ENCODE data around the gene GAREM1. TPM values are rescaled to one million over a fixed set of nuclear protein-coding genes. Genes with fewer than 3 reads are reported as not detected.

GAREM1 gene
- polyA plus RNA-seq, 1 of the 3 experiments (the other 2 are of a cell fraction) = 2.8 TPM

GRCh38 chr18:32360682-32361345 is 109.9 kb downstream of the GAREM1 start:
- no peaks in the 10 kb centered on the region for H3K79me2 ChIP-seq (ENCODE audit: insufficient read depth)
- no peaks in the 10 kb centered on the region for H3K4me1 ChIP-seq (ENCODE audit: control insufficient read depth in 1 of 2, insufficient read depth in 2 of 2, low read depth in 1 of 2, low read length in 1 of 2)
- no peak overlapping the region for H3K4me3 ChIP-seq (ENCODE audit: low read depth in 2 of 2, low read length in 1 of 2)
- H3K27me3 ChIP-seq (ENCODE audit: insufficient read depth) = no peaks in the 10 kb centered on the region
- TF ChIP-seq POLR2AphosphoS5 (IDR thresholded peaks at IDR 0.05; ENCODE audit: low read depth, low read length) = no peak
- CTCF ChIA-PET = interaction anchor here (1.8 kb wide), 1 partner anchor 110 kb away, joined by 5 read pairs; the partner anchor contains the start of gene GAREM1
- WGBS (ENCODE audit: low lambda C conversion rate) = 88% methylated on average over 4 of the region's 4 CpGs
- no peak overlapping the region for H3K4me2 ChIP-seq
- POLR2A ChIA-PET = no interaction called here
- H3K36me3 ChIP-seq (replicated peaks in 1 of 2; ENCODE audit: control insufficient read depth in 1 of 2, insufficient read depth in 2 of 2, low read length in 1 of 2) = no peaks in the 10 kb centered on the region
- DNase-seq = no peak
- no peaks in the 10 kb centered on the region for H3K9me2 ChIP-seq
- H3K9ac ChIP-seq = no peak overlapping the region
- H2AFZ ChIP-seq (ENCODE audit: low read depth) = no peak overlapping the region
- H3K9me3 ChIP-seq = no peaks in the 10 kb centered on the region; the same call in 1 of the 2 replicates
- H4K20me1 ChIP-seq (ENCODE audit: insufficient read depth) = no peaks in the 10 kb centered on the region
- no peaks in the 10 kb centered on the region for H3F3A ChIP-seq (replicated peaks; ENCODE audit: insufficient read depth)
- H3K27ac ChIP-seq (ENCODE audit: low read depth in 2 of 2, low read length in 1 of 2) = no peak overlapping the region

GRCh38 chr18:32358529-32358928 is 112.2 kb downstream of the GAREM1 start:
- Histone ChIP-seq H3K27me3 (ENCODE audit: insufficient read depth) (no peaks in the 10 kb centered on the region), H2AFZ (ENCODE audit: low read depth) (no peak overlapping the region), H3F3A (replicated peaks; ENCODE audit: insufficient read depth) (no peaks in the 10 kb centered on the region), H3K27ac (ENCODE audit: low read depth in 2 of 2, low read length in 1 of 2) (no peak overlapping the region), H3K9me2 (no peaks in the 10 kb centered on the region), H3K4me2 (no peak overlapping the region), H4K20me1 (ENCODE audit: insufficient read depth) (no peaks in the 10 kb centered on the region), H3K36me3 (replicated peaks in 1 of 2; ENCODE audit: control insufficient read depth in 1 of 2, insufficient read depth in 2 of 2, low read length in 1 of 2) (no peaks in the 10 kb centered on the region), H3K9me3 (no peaks in the 10 kb centered on the region; the same call in 1 of the 2 replicates), H3K9ac (no peak overlapping the region), H3K4me3 (ENCODE audit: low read depth in 2 of 2, low read length in 1 of 2) (no peak overlapping the region), H3K4me1 (ENCODE audit: control insufficient read depth in 1 of 2, insufficient read depth in 2 of 2, low read depth in 1 of 2, low read length in 1 of 2) (no peaks in the 10 kb centered on the region), H3K79me2 (ENCODE audit: insufficient read depth) (no peaks in the 10 kb centered on the region)
- 96% methylated on average over 9 of the region's 9 CpGs for WGBS (ENCODE audit: low lambda C conversion rate)
- POLR2A ChIA-PET = no interaction called here
- TF ChIP-seq RXRA (IDR thresholded peaks at IDR 0.05; ENCODE audit: borderline replicate concordance, low read depth) = no peak
- no peak for TF ChIP-seq REST (IDR thresholded peaks at IDR 0.05; ENCODE audit: low read depth, low read length)
- no peak for TF ChIP-seq TCF12 (IDR thresholded peaks at IDR 0.05)
- TF ChIP-seq TEAD4 (IDR thresholded peaks at IDR 0.05; ENCODE audit: borderline replicate concordance, insufficient read depth) = no peak
- TF ChIP-seq USF2 (IDR thresholded peaks at IDR 0.05; ENCODE audit: borderline replicate concordance, low read depth, low read length) = no peak
- no peak for TF ChIP-seq TAF1 (IDR thresholded peaks at IDR 0.05; ENCODE audit: borderline replicate concordance, low read depth, low read length)
- TF ChIP-seq SIN3A (IDR thresholded peaks at IDR 0.05; ENCODE audit: borderline replicate concordance, low read depth, low read length) = no peak
- no peak for TF ChIP-seq EP300 (IDR thresholded peaks at IDR 0.05; ENCODE audit: borderline replicate concordance in 1 of 2, low read depth in 1 of 2, low read length in 1 of 2)
- no peak for TF ChIP-seq IRF3 (IDR thresholded peaks at IDR 0.05; ENCODE audit: low read depth, low read length)
- TF ChIP-seq RAD21 (IDR thresholded peaks at IDR 0.05; ENCODE audit: low read length) = no peak
- TF ChIP-seq EZH2phosphoT487 (IDR thresholded peaks at IDR 0.05; ENCODE audit: borderline replicate concordance, low read depth) = no peak
- no peak for TF ChIP-seq FOSL2 (IDR thresholded peaks at IDR 0.05; ENCODE audit: borderline replicate concordance, low read depth)
- TF ChIP-seq POLR2AphosphoS5 (IDR thresholded peaks at IDR 0.05; ENCODE audit: low read depth, low read length) = no peak
- no peak for TF ChIP-seq PBX3 (IDR thresholded peaks at IDR 0.05)
- TF ChIP-seq MXI1 (IDR thresholded peaks at IDR 0.05; ENCODE audit: low read depth, low read length) = no peak
- no peak for TF ChIP-seq MEF2A (IDR thresholded peaks at IDR 0.05; ENCODE audit: borderline replicate concordance, low read depth)
- CTCF ChIA-PET = interaction anchor here (0.9 to 2.2 kb wide), 3 partner anchors 86 to 112 kb away, joined by 4 to 8 read pairs (median 5); partner anchors contain the start of gene GAREM1
- no peak for DNase-seq
